Gastrocnemius medialis (tissue), 4 donors: ENCODE results near the gene TTLL12. TPM values are rescaled to one million over a fixed set of nuclear protein-coding genes. Genes with fewer than 3 reads are reported as not detected.

Experiments
- ATAC-seq, 2 donors: fragments of 150-250 bp; one replicate each; pipeline ENCODE4 v1.9.1; 2016
- DNase-seq, 2 donors: peaks; one replicate each; pipeline ENCODE4 v3.0.0-alpha.2; 2019
- H3K27ac ChIP-seq, 4 donors: fragments of 200-600 bp; sonication (generic); 1 replicate in 1 of 4; 2 replicates in 3 of 4; pipeline ENCODE4 v1.5.1; 2016 to 2018; ENCODE audit warnings: mild to moderate bottlenecking in 2 of 4, moderate library complexity in 1 of 4
- H3K27me3 ChIP-seq, 3 donors: fragments of 200-600 bp; sonication (generic) in 2 of 3; 1 replicate in 1 of 3; 2 replicates in 2 of 3; pipeline versions ENCODE4 v1.5.1 to v1.6.0; 2016 to 2019; ENCODE audit warnings: mild to moderate bottlenecking in 1 of 3, moderate library complexity in 1 of 3
- H3K36me3 ChIP-seq, 2 donors: fragments of 200-600 bp; sonication (generic) in 1 of 2; one replicate each; pipeline ENCODE4 v1.5.1; 2017 to 2018
- H3K4me1 ChIP-seq, 2 donors: fragments of 200-600 bp; sonication (generic) in 1 of 2; one replicate each; pipeline ENCODE4 v1.5.1; 2016 to 2017; ENCODE audit warnings: mild to moderate bottlenecking in 2 of 2
- H3K4me3 ChIP-seq, 4 donors: fragments of 200-600 bp; sonication (generic) in 3 of 4; 1 replicate in 1 of 4; 2 replicates in 3 of 4; pipeline ENCODE4 v1.5.1; 2016 to 2019; ENCODE audit warnings: mild to moderate bottlenecking in 2 of 4
- H3K9me3 ChIP-seq, 3 donors: fragments of 200-600 bp; sonication (generic) in 2 of 3; 1 replicate in 1 of 3; 2 replicates in 2 of 3; pipeline ENCODE4 v1.5.1; 2016 to 2019
- POLR2A ChIP-seq, 2 donors: fragments of 450-650 bp; IDR thresholded peaks; one replicate each; pipeline ENCODE4 v1.6.1; 2017; ENCODE audit warnings: antibody characterized with exemption in 2 of 2, mild to moderate bottlenecking in 2 of 2, moderate library complexity in 2 of 2
- in situ Hi-C, 4 donors: fragments of 200-750 bp; cut with MboI; loops; one replicate each; pipeline versions ENCODE4 v1.15.0 to v1.8.0; 2017; ENCODE audit warnings: low sequenced_read_pairs in 4 of 4
- intact Hi-C: fragments of 100-400 bp; cut with DNase I; formaldehyde crosslinking; loops from one replicate; pipeline ENCODE4 v1.15.1; 2023; ENCODE audit warnings: low total_unique reads
- total RNA-seq, 4 donors: library from RNA; depleted of rRNA; stranded (reverse); fragments of >200 nt; gene quantifications; one replicate each; pipeline versions ENCODE4 v1.1.0 to v1.2.3, GENCODE V29; 2016
- TF ChIP-seq, protein P1 (sequence below), 5 experiments: fragments of 450-650 bp in 3 of 5; fragments of 200-600 bp in 2 of 5; sonication (generic) in 2 of 5; IDR thresholded peaks in 4 of 5; conservative IDR thresholded peaks in 1 of 5; 1 replicate in 4 of 5; 2 replicates in 1 of 5; pipeline ENCODE4 v1.5.1; 2016 to 2019; ENCODE audit warnings: antibody characterized with exemption in 5 of 5, mild to moderate bottlenecking in 3 of 5, moderate library complexity in 3 of 5

Gene TTLL12
- total RNA-seq, 4 donors from 2014 or later = 13.7 to 41.8 (median 19.6) TPM

DNA sequence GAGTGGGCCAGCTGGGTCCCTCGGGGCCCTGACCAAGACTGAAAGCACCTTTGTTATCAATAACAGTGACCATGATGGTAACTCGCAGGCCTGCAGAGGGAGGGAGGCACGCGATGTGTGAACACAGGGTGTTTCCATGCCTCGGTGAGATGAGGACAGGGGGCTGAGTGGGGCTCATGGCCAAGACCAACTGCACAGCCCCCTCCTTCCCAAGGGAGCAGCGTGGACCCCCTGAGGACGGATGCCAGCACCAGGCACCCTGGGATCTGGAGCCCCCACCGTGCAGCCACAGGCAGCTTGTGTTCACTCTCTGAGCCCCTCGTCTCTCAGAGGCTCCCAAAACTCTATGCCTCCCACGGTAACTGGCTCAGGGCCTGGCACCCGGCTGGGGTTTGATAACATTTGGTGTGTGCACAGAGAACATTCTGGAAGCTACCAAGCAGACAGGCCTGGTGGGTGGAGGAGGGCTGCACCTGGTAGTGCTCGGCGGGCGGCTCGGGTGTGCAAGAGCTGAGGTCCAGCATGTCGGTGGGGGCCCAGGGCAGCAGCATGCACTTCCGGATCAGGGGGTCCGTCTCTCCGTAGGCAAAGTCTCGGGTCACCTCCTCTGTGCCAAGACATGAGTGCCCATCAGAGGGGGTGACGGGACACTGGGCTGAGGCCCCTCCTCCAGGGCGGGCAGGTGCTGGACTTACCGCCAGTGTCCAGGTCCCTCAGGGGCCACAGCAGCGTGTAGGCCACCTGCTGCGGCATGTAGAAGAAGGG, 7.6 kb downstream of the TTLL12 start:
- Histone ChIP-seq H3K4me3 (no peak overlapping the region), H3K27me3 (no peaks in the 10 kb centered on the region), H3K9me3 (no peaks in the 10 kb centered on the region), H3K4me1 (no peaks in the 10 kb centered on the region), H3K27ac (no peak overlapping the region), H3K36me3 (peaks cover 0 to 33% of the 10 kb centered on the region in 2 donors)
- no peak for ATAC-seq
- in situ Hi-C loops = no loop called here
- intact Hi-C loops = no loop called here
- DNase-seq = no peak
- no peak for TF ChIP-seq POLR2A (IDR thresholded peaks at IDR 0.05)
- TF ChIP-seq, protein P1, sequence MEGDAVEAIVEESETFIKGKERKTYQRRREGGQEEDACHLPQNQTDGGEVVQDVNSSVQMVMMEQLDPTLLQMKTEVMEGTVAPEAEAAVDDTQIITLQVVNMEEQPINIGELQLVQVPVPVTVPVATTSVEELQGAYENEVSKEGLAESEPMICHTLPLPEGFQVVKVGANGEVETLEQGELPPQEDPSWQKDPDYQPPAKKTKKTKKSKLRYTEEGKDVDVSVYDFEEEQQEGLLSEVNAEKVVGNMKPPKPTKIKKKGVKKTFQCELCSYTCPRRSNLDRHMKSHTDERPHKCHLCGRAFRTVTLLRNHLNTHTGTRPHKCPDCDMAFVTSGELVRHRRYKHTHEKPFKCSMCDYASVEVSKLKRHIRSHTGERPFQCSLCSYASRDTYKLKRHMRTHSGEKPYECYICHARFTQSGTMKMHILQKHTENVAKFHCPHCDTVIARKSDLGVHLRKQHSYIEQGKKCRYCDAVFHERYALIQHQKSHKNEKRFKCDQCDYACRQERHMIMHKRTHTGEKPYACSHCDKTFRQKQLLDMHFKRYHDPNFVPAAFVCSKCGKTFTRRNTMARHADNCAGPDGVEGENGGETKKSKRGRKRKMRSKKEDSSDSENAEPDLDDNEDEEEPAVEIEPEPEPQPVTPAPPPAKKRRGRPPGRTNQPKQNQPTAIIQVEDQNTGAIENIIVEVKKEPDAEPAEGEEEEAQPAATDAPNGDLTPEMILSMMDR (IDR thresholded peaks at IDR 0.05 in 4 of 5, conservative IDR thresholded peaks at IDR 0.05 in 1 of 5) = no peak

DNA sequence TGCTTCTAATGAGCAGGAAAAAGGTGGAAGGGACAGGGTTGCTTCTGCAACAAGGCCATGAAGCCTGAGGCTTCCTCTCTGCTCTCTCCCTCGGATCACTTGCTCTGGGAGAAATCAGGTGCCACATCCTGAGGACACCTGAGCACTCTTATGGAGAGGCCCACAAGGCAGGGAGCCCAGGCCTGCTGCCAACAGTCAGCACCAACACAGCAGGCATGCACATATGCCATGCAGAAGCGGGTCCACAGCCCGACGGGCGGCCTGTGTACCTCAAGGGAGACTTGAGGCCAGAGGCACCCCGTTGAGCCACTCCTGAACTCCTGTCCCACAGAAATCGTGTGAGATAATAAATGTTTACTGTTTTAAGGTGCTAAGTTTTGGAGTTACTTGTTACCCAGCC, 9.5 kb downstream of the TTLL12 start:
- ATAC-seq (no peak), DNase-seq (no peak)
- in situ Hi-C loops = no loop called here

DNA sequence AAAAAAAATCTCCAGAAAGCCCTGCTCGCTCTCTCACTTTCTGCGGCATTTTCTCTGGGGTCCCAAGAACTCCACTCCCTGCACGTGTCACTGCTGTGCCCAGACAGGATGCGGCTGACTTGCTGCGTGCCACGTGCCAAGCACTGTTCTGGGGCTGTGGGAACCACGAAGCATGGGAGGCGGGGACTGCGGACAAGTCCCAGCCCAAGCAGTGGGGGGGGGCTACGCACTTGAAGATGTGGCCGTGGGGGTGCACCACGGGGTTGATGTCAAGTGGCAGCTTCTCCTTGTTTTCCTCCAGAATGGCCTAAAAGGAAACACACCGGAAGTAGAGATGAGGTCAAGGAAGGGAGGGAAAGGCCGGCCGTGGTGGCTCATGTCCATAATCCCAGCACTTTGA, 10.8 kb downstream of the TTLL12 start:
- intact Hi-C loops (no loop called here), in situ Hi-C loops (no loop called here)
- no peaks in the 10 kb centered on the region for H3K9me3 ChIP-seq
- TF ChIP-seq, protein P1 (IDR thresholded peaks at IDR 0.05 in 4 of 5, conservative IDR thresholded peaks at IDR 0.05 in 1 of 5) = no peak
- no peak for TF ChIP-seq POLR2A (IDR thresholded peaks at IDR 0.05)
- peaks cover 0 to 64% of the 10 kb centered on the region in 2 donors for H3K36me3 ChIP-seq
- no peaks in the 10 kb centered on the region for H3K27me3 ChIP-seq
- H3K4me3 ChIP-seq = no peak overlapping the region
- H3K4me1 ChIP-seq = no peaks in the 10 kb centered on the region
- ATAC-seq (no peak), DNase-seq (no peak)
- H3K27ac ChIP-seq = no peak overlapping the region

More for the DNA sequence above, 9.5 kb downstream of the TTLL12 start:
- H3K9me3 ChIP-seq = no peaks in the 10 kb centered on the region
- H3K36me3 ChIP-seq = peaks cover 0 to 51% of the 10 kb centered on the region in 2 donors
- TF ChIP-seq POLR2A (IDR thresholded peaks at IDR 0.05) = no peak
- TF ChIP-seq, protein P1 (IDR thresholded peaks at IDR 0.05 in 4 of 5, conservative IDR thresholded peaks at IDR 0.05 in 1 of 5) = no peak
- H3K27me3 ChIP-seq = no peaks in the 10 kb centered on the region
- H3K27ac ChIP-seq = no peak overlapping the region
- H3K4me1 ChIP-seq = no peaks in the 10 kb centered on the region
- intact Hi-C loops = no loop called here
- H3K4me3 ChIP-seq = no peak overlapping the region

DNA sequence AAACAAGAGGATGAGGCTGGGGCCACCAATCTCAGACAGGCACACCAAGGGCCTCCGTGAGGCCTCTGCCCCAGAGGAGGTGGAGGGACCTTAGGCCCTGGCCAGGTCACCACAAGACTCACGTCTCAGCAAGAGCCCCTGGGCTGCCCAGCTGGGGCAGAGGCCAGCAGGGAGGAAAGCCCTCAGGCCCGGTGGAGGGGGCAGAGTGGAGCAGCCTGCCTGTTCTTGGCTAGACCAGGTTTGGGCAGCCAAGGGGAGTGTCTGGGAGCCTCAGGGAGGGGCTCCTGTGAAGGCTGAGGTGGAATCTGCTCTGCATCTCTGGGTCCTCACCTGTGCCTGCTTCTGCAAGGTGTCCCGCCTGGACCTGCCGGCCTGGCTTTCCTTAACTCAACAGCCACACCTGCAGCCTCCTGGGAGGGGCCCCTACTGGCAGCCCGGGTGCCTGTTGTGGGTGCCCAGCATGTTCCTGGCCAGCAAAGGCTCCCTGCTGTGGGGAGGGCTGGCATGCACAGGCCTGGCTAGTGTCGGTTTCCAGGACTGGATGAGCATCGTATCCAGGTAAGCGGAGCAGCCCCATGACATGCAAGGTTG, 11.9 kb downstream of the TTLL12 start:
- in situ Hi-C loops = no loop called here
- no peak for TF ChIP-seq POLR2A (IDR thresholded peaks at IDR 0.05)
- TF ChIP-seq, protein P1 (IDR thresholded peaks at IDR 0.05 in 4 of 5, conservative IDR thresholded peaks at IDR 0.05 in 1 of 5) = no peak
- Histone ChIP-seq H3K4me1 (no peaks in the 10 kb centered on the region), H3K27me3 (no peaks in the 10 kb centered on the region), H3K4me3 (no peak overlapping the region), H3K27ac (no peak overlapping the region), H3K36me3 (peaks cover 0 to 74% of the 10 kb centered on the region in 2 donors), H3K9me3 (no peaks in the 10 kb centered on the region)
- ATAC-seq (no peak), DNase-seq (no peak)
- intact Hi-C loops = no loop called here
